K562 (cell line): Measurements from ENCODE around the gene HNRNPA2B1. TPM values are rescaled to one million over a fixed set of nuclear protein-coding genes. Genes with fewer than 3 reads are reported as not detected.

Source experiments
- DEAF1 ChIP-seq: fragments of 450-650 bp; formaldehyde crosslinking; IDR thresholded peaks from 2 replicates; pipeline ENCODE4 v1.4.0; 2020; ENCODE audit warnings: mild to moderate bottlenecking, moderate library complexity
- IRF9 ChIP-seq: fragments of 450-650 bp; IDR thresholded peaks from 2 replicates; pipeline ENCODE4 v1.6.1; 2016; ENCODE audit warnings: missing biosample characterization, missing genetic modification characterization
- MXI1 ChIP-seq: IDR thresholded peaks from 2 replicates; pipeline ENCODE4 v1.6.1; 2011; ENCODE audit warnings: low read depth, mild to moderate bottlenecking, improper control_type of control experiment, low read length
- MYBL2 ChIP-seq, 2 experiments: fragments of 450-650 bp in 1 of 2; sonication (generic) in 1 of 2; formaldehyde crosslinking in 1 of 2; IDR thresholded peaks; 2 replicates each; pipeline versions ENCODE4 v1.6.1 to v1.8.1; 2017 to 2022; ENCODE audit warnings: borderline replicate concordance in 1 of 2, inconsistent platforms in 1 of 2, low read depth in 1 of 2, mild to moderate bottlenecking in 1 of 2, missing genetic modification reagents in 1 of 2, moderate library complexity in 1 of 2
- NCOA4 ChIP-seq: fragments of 450-650 bp; IDR thresholded peaks from 2 replicates; pipeline ENCODE4 v1.6.1; 2018; ENCODE audit warnings: mild to moderate bottlenecking; ENCODE audit not compliant: partially characterized antibody
- NFXL1 ChIP-seq: fragments of 450-650 bp; formaldehyde crosslinking; IDR thresholded peaks from 2 replicates; pipeline ENCODE4 v1.4.0; 2021; ENCODE audit warnings: mild to moderate bottlenecking
- NFYB ChIP-seq: IDR thresholded peaks from 2 replicates; pipeline ENCODE4 v1.6.1; 2011; ENCODE audit warnings: mild to moderate bottlenecking, moderate library complexity; ENCODE audit not compliant: insufficient read length; ENCODE audit errors: extremely low read depth
- RREB1 ChIP-seq: fragments of 250-450 bp; sonication (Bioruptor Pico); IDR thresholded peaks from 2 replicates; pipeline ENCODE4 v1.4.0; 2020
- RUNX1 ChIP-seq: sonication (generic); IDR thresholded peaks from 2 replicates; pipeline ENCODE4 v1.6.1; 2016; ENCODE audit warnings: antibody characterized with exemption, low read depth
- SUPT5H ChIP-seq: fragments of 450-650 bp; IDR thresholded peaks from 2 replicates; pipeline ENCODE4 v1.6.1; 2016
- TRIM25 ChIP-seq: fragments of 450-650 bp; IDR thresholded peaks from 2 replicates; pipeline ENCODE4 v1.7.0; 2016; ENCODE audit warnings: borderline replicate concordance
- TRIM28 ChIP-seq: fragments of 450-650 bp; IDR thresholded peaks from 2 replicates; pipeline ENCODE4 v1.6.1; 2017
- ZBTB7A ChIP-seq: IDR thresholded peaks from 2 replicates; pipeline ENCODE4 v1.6.1; 2011; ENCODE audit warnings: low read depth, mild to moderate bottlenecking, low read length, moderate library complexity, borderline replicate concordance; ENCODE audit not compliant: control insufficient read depth
- ZNF140 ChIP-seq: fragments of 250-450 bp; sonication (Bioruptor Pico); IDR thresholded peaks from 2 replicates; pipeline ENCODE4 v1.8.0; 2021; ENCODE audit warnings: moderate library complexity, mild to moderate bottlenecking, inconsistent platforms
- ZNF184 ChIP-seq: sonication (generic); formaldehyde crosslinking; IDR thresholded peaks from 2 replicates; pipeline ENCODE4 v1.5.0; 2020; ENCODE audit warnings: missing genetic modification reagents
- ZNF217 ChIP-seq: sonication (generic); formaldehyde crosslinking; IDR thresholded peaks from 2 replicates; pipeline ENCODE4 v1.8.0; 2022; ENCODE audit warnings: mild to moderate bottlenecking, missing genetic modification reagents
- polyA plus RNA-seq, 8 experiments: library from polyadenylated mRNA; depleted of rRNA in 4 of 8; stranded (reverse) in 5 of 8; unstranded in 3 of 8; fragments of >200 nt; fragmentation: Nextera tagmentation in 2 of 8; fragmentation: Illumina TruSeq in 1 of 8; extraction: Ambion mirVana in 2 of 8; extraction: Trizol in 1 of 8; gene quantifications; 2 replicates each; pipeline versions ENCODE4 v1.2.1 to v1.2.3, GENCODE V29; 2011 to 2014; ENCODE audit warnings: inconsistent platforms in 1 of 8, missing spikeins in 1 of 8
- total RNA-seq, 7 experiments: library from RNA; depleted of rRNA in 6 of 7; stranded (reverse); fragments of >200 nt in 6 of 7; fragmentation: Illumina TruSeq in 2 of 7; extraction: Trizol in 2 of 7; gene quantifications; 2 replicates each; pipeline versions ENCODE4 v1.2.1 to v1.2.3, GENCODE V29; 2011 to 2021; ENCODE audit warnings: low replicate concordance in 1 of 7

Gene HNRNPA2B1
- total and polyA plus RNA-seq, 9 of the 15 experiments (the other 6 are each of a cell fraction or from before 2014, with no cell fraction given) = 630 to 1,989 (median 865) TPM

GRCh38 chr7:26187380-26188205, 13.0 kb downstream of the HNRNPA2B1 start (continued):
- TF ChIP-seq DEAF1 (CRISPR knock-in tag) (no peak), NFXL1 (no peak; the same call in 1 of the 2 replicates), NCOA4 (no peak), ZNF140 (no peak), ZNF184 (CRISPR knock-in tag) (no peak), ZBTB7A (no peak), RUNX1 (peak; percentile 16), MXI1 (no peak; the same call in 1 of the 2 replicates), MYBL2 (IDR thresholded peaks at IDR 0.05; ENCODE audit: low read depth) (no peak), MYBL2 (CRISPR knock-in tag; IDR thresholded peaks at IDR 0.05; ENCODE audit: borderline replicate concordance) (no peak), IRF9 (tag) (peak; percentile 92), TRIM25 (no peak), NFYB (no peak), TRIM28 (no peak), RREB1 (CRISPR knock-in tag) (no peak), ZNF217 (CRISPR knock-in tag) (no peak), SUPT5H (peak; percentile 80)
